NOMO-1 treated with dmso at 0.1 percent for 144 hours (cell line): ENCODE data around the gene GABBR2.

ENCODE experiments used
- DNase-seq: peaks from one replicate; lab custom pipeline; 2025; ENCODE audit not compliant: unreplicated experiment; lab: John Stamatoyannopoulos, UW

Gene GABBR2

DNA sequence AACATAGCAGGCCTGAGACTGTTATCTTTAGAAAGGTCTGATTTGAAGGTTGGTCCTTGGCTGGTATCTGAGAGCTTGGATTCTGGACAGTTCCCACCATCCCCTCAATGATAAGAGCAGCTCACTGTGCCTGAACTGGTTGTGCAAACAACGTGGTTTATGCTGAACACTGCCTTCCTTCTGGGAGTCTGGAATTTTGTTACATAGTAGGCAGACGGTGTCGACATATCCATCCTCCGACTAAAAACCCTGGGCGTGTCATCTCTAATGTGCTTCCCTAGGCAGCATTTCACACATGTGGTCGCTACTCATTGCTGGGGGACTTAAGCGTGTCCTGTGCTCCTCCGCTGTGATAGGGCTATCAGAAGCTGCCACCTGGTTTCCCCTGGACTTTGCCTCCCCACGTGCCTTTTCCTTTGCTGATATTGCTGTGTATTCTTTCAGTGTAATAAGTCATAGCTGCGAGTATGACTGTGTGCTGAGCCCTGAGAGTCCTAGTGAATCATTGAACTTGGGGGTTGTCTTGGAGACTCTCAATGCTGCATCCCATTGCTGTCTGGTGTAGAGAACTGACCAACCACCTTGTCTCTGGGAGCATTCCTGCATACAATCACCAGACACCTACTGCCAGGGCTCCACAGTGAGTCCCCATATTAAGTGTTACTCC lies 334.2 kb downstream of the GABBR2 start:
- DNase-seq = no peak

DNA sequence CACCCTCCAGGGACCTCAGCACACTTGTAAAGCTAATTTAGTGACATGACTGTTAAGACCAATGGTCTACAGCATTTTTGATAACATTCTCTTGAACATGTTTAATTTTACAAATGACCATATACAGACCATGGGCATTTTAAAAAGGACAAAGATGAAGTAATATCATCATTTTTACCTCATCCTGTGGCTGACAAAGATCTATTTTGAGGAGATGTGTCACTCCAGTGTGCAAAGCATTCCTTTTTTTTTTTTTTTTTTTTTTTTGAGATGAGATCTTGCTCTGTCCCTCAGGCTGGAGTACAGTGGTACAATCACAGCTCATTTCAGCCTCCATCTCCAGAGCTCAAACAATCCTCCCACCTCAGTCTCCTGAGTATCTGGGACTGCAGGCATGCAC lies 335.1 kb downstream of the GABBR2 start:
- no peak for DNase-seq

DNA sequence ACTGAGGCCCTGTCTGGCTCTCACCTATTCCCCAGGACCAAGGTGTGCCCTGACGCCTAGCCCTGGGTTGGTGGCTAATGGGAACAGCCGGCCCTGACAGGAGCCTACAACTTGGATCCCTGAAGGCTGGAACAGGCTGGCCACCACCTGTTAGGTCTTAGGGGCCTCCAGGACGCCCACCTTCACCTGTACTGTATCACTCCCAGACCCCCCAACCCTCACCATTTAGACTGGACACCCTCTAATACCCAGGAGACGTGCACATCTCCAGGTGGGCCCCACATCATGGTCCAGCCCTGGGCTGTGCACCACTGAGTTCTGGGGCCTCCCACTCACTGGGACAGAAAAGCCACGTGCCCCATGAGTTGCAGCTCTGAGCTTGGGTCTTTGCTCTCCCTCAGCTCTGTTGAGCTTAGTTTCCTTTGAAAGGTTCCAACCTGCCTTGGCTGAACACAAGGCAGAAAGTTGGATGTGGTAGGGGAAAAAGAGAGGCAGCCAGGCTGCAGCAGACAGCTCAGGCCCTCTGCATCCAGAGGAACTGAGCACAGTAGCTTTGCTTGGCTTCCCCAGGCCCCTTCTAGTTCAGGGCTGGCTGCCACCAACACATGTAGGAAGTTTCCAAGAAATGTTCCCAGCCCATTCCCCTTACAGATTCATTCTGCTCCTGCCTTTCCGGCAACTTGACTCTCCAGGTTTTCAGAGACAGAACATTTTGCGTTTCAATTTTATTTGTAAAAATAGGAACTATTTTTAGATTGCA lies 336.5 kb downstream of the GABBR2 start:
- no peak for DNase-seq

DNA sequence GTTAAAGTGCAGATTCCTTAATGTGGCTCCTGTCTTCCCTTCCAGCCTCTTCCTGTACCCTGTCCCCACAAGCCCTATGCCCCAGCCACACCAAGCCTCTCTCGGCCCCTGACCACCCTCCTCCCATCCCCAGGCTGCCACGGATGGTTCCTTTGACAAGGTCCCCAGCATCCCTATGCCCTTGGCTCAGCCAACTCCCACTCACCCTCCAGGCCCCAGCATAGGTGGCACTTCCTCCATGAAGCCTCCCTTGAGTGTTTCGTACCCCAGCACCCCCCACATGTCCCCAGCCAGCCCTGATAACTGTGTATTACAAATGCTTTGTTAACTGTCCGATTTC lies 337.8 kb downstream of the GABBR2 start:
- DNase-seq = no peak

DNA sequence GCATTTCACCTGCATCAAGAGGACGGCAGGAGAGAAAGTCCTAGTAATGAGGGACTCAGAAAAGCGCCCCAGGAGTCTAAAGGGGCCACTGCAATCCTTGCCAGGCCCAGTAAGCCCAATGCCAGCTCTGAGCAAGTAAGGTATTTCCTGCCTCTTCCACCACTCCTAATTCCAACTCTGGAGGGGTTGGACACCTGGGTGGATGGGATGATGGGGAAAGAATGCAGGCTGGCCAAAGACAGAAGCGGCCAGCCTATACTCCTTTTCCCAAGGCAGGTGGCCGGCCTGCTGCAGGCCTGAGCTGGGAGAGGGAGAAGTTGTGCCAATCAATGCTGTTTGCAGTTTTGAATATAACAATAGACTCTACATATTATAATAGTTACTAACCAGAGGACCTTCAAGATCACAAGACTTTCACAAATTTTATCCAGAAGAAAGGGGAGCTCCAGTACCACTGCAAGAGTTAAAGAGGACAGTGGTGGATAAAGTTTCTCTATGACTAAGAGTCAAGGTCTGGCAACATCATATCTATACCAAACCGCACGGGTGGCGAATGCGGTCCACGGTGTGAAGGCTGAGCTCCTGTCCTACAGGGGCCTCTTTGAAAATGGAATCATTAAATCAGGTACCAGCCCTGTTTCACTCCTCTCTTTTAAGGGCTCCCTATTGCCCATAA lies 338.3 kb downstream of the GABBR2 start:
- no peak for DNase-seq

DNA sequence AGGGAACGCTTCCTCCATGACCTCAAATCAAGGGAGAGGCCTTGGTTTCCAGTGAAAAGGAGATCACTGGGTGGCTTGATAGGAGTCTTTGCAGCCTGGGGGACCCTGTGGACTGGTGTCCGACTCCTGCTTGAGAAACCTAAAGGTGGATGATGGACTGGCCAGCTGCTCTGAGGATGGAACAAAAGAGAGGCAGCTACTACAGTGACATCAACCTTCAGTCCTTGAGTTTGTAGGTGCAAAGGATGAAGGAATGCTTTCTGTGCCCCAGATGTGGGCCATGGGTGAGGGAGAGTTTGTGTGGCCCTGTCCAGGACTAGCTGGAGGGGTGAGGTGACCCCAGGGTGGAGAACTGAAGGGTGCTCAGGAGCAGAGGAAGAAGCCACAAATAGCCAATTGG lies 338.8 kb downstream of the GABBR2 start:
- DNase-seq = no peak

DNA sequence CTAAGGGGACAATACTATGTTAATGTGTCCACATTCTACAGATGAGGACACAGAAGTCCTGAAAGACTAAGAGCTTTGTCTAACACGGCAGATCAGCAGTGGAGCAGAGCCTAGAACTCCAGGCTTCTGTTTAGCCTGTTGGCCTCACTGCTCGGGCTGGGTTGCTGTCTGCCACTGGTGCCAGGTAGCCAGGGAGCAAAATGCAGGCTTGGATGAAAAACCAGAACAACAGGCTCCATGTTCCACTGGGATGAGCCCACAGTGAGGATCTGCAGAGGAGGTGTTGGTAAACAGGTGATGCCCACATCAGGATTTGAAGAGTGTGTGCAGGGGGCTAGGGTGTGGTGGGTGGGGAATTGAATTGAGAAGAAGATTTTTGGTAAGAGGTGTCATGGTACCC lies 339.3 kb downstream of the GABBR2 start:
- no peak for DNase-seq

DNA sequence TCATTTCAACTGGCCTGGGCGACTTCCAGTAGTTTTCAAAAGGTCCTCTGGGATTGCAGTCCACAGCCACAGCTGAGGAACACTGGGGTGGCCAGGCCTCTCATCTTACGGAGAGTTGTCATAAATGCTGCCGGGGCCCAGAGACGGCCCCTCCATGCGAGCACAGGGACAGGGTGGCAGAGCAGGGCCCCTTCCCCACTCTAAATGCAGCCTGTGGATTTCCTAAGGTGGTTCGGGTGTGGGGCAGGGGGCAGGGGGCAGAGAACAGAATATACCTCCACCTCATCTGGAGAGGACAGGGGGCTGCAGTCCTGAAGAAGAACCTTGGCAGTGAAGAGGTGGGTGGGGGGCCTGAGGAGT lies 339.7 kb downstream of the GABBR2 start:
- no peak for DNase-seq

DNA sequence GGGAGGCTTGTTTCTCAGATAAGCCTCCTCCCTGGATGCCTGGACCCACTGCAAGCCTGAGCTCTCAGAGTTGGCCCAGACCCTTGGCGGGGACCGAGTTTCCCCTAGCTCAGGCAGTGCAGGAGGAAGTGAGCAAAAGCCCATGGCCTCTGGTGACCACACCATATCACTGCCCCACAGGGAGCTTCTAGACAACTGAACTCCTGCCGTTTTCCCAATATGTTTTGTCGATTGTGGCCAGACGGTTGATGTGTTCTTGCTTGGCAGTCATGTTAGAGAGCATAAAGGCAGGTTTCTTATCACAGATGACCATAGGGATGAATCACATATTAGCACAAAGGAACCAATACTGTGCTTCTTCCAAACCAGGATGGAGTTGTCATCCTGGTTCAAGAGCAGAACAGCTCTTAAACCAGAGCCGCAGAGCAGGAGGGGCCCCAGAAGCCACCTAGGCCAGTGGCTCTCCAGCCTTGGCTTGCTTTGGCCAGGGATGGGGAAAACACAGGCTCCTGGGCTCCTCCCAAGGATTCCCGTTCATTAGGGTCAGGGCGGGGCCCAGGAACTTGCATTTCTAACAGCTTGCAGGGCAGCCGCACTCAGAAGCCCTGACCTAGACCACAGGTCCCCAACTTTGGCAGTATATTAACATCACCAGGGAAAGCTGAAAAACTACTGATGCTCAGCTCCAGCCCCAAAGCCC lies 340.2 kb downstream of the GABBR2 start:
- no peak for DNase-seq

DNA sequence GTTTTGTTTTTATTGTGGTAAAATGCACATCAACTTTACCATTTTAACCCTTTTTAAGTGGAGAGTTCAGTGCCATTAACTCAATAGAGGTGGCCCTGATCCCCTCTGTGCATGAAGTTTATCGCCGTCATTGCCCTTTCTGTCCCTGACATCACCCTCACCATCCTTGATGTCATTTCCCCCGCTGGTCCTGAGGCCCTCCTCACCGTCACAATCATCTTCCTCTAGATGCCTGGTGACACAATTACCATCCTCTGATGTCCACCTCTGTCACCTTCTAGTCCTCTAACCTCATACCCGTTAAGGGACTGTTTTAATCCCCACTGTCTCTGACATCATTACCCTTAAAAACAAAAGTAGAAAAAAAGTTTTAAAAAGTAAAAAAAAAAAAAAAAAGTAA lies 340.8 kb downstream of the GABBR2 start:
- DNase-seq = no peak

DNA sequence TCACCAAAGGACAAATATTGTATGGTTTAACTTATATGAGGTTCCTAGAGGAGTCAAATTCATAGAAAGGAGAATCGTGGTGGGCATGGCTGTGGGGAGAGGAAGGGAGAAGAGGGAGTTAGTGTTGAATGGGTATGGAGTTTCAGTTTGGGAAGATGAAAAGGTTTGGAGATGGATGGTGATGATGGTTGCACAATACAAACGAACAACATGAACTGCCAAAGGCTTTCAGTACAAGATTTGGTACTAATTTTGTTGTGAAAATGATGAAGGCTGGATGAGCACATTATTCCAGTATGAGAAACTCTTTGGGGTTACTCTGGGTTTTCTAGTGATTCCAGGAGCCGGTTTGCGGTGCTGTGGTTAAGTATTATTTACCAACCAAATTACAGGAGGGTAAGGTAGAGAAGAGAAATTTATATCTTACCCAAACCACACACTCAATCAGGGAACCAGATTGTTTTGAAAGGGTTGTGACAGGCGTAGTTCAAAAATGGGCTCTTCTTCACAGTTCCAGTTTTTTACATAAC lies 341.3 kb downstream of the GABBR2 start:
- no peak for DNase-seq

DNA sequence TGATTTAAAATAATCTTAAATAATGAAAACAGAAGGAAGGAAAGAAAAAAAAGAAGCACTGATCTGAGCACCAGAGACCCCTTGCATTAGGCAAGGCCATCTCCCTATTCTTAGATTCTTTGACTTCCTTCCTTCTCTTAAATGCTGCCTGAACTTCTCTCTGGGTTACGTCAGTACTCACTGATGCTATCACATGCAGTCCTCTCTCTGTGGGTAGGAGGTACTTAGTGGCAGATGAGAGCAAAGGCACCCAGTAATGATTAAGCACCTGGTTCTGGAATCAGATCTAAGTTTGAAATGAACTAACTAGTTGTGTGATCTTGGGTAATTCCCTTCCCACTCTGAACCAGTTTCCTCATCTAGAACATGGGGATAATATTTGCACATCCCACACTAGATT lies 343.0 kb downstream of the GABBR2 start:
- no peak for DNase-seq

DNA sequence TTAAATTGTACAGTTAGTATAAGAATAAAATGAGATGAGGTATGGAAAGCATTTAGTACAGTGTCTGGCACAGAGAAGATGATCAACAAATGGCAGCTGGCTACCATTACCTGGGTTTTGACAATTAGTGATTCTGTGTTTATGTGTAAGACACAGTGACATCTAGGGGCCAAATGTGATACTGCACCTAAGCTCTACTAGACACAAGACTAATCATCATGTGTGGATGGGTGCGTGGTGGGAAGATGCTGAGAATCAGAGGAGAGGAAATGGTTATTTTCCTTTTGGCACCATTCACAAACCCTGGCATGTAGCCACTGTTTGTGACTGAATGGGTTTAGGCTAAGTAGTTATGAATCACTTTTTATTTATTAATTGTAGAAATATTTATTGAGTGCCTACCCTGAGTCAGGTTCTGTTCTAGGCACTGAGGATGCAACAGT lies 343.5 kb downstream of the GABBR2 start:
- DNase-seq = no peak

DNA sequence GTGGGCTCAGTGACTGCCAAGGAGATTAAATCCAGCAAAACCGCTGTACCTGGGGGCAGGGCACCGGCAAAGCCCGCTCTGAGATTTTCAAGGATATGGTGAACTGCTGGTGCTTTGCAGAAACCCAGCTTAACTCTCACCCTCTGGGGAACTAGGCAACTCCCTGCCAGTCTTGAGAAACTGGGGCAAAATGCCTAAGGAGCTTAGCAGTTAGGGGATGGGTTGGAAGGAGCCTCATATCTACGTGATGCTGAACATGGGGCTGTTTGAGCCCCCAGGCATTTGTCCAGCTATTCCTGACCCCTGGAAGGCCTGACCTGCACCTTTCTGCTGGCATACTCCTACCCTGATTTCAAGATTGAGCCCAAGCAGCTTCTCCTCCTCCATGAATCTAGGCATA lies 344.6 kb downstream of the GABBR2 start:
- DNase-seq = no peak

DNA sequence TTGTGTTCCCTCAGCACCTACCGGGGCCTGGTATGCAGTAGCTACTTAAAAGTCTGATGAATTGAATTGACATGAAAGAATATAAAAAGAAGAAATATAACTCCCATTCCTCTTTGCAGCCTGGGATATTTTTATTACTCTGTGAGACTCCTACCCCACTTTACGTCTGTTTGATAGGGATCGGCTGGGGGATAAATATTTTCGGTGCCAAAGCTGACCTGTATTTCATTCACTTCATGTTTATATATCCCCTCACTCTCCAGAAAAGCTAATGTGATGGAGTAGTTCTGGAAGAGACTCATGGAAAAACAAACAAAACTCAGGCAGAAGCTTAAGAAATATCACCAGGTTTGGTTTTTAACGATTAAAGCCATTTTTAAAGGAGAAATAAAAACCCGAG lies 345.1 kb downstream of the GABBR2 start:
- no peak for DNase-seq

DNA sequence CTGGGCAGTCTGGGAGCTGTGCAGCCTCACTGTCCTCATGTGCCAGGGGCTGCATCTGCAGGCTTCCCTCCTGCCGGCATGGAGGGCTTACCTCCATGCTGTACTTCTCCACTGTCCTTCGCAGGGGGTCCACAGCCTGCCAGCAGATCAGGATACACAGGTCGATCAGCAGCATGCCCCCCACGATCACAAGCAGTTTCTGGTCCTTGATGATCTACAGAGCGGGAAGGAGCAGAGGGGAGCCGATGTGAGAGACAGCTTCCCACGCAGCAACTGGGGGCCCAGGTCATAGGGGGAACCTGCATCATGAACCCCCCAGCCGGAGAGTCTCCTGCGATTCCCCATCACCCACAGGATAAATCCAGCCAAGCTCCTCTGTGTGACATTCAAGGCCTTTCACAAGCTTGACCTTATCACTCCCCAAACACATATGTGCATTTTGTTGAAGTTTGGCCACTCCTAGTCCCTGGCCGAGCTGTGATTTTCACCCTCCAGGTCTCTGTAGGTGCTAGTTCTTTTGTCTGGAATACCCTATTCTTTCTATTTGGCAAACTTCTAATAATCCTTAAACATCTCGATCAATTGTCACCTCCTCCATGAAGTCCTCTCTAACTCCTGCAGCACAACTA lies 346.0 kb downstream of the GABBR2 start:
- DNase-seq = no peak

DNA sequence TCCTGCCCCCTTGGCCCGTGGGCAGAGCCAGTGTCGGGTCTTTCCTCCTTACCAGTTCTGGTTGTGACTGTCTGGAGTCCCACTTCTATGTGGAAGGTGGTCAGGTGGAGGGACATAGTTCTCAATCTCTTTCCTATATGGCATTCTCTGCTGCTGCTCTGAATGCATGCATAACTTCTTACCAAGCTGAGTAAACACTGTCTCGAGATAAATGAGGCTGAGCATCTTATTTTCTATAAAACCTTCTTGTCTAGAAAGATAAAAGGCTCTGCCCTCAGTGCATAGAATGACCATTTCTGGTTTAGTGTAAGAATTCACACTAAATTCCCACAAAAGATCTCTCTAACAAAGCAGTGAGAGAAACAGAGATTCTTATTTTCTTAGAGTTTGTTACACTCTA lies 347.1 kb downstream of the GABBR2 start:
- no peak for DNase-seq

DNA sequence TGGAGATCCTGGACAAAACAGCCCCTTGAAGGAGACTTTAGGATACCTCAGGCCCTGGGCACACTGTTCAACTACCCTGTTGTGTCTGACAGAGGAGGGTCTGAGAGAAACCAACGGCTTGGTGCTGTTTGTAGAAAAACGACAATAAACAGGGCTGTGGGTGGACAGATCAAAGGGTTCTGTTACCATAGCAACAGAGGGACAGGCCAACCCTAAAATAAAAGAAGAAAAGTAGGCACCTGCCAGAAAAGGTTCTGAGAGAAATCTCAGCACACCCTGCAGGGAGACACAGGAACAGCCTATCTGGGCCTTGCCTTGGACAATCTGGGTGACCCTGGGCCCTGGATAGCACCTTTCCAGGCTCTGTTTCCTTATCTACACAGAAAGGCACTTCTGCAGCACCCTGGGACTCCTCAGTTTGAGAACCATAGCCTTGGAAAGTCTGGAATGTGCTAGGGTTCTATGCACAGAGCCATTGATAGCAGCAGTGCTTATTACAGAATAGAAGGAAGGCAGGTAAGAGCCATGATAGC lies 348.5 kb downstream of the GABBR2 start:
- no peak for DNase-seq

DNA sequence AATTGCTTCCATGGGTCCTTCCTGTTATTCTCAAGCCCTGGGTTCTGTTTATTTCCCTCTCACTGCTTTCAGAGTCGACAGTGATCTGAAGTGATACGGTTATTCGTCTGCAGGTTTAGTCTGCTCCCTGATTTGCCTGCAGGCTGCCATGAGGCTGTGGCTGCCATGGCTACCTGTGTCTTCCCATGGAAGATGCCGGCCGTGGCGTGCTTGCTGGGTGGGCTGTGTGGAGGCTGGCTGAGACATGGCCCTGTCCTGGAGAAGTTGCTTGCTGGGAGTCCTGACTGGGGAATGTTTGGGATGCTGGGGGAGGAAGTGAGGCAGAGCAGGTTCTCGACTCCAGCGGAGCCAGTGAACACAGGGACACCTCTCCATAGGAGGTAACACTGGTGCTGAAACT lies 349.2 kb downstream of the GABBR2 start:
- no peak for DNase-seq

DNA sequence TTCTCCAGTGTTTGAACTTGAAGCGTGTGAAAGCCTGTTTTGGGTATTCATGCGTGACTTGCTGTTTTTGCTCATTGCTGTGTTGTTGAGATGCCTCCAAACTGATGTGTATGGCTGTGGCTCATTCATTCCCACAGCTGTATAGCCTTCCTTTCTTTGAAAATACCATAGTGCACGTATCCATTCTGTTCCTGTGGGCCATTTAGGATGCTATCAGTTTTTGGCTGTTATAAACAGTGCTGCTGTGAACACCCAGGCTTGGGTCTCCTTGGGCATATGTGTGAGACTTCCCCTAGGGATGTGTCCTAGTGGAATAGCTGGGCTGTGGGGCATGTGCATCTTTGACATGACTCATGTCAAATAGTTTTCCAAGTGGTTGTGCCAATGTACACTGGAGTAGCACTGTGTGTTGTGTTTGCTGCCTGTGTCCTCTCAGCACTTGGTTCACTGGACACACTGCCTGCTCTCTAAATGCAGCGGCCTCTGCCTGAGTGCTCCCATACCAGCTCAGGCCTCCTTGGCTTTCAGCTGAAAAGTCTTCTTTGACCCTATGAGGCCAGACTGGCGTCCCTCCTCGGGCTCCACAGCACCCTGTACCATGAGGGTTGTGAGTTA lies 350.7 kb downstream of the GABBR2 start:
- no peak for DNase-seq
